ENCODE results near the gene AP3S2. TPM values are rescaled to one million over a fixed set of nuclear protein-coding genes. Genes with fewer than 3 reads are reported as not detected.
A peak's percentile ranks its signal among the peaks of the same experiment; 100 is the strongest.

The AP3S2 gene
- total and polyA plus RNA-seq, 2 of the 4 experiments (the other 2 are of a cell fraction), result 12.6 to 34.1 TPM

DNA sequence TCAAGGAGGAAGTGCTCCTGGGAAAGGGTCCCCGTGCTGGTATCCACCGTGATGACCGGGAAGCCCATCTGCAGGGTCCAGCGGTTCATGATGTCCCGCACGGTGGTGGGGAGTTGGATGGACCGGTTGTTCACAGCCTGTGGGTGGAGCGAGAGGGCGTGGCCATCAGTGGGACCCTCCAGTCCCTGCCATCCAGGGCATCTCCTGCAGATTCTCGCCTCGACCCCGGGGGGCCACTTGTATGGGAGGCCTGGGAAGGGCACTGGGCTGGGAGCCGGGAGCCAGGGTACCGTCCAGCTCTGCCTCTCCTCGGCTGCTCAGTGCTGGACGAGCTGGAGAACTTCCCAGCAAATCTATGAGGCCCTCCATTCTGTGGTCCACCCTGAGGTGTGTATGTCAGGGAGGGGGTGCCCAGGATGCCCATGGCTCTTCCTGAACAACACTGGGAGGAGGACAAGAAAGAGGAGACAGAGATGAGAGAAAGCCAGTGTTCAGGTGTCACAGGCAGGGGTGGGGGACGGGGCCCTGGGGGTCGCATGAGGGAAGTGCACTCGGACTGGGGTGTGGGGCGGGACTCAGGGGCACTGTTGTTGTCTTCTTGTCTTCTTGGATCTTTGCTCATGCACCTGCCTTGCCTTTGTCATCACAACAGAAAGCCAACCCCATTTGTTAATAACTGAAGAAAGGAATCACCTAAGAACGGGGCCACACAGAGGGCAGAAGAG is 92.2 kb downstream of the AP3S2 start:
- Histone ChIP-seq H4K5ac (ENCODE audit: low read depth, low read length) (no peak overlapping the region), H3K56ac (ENCODE audit: extremely low read depth, insufficient read depth, low read length) (no peak overlapping the region), H2BK15ac (ENCODE audit: low read depth, low read length) (no peak overlapping the region), H3K4ac (ENCODE audit: low read depth, low read length) (no peak overlapping the region), H3K27ac (ENCODE audit: insufficient read depth, low read length) (no peak overlapping the region), H2BK120ac (ENCODE audit: low read depth, low read length) (no peak overlapping the region), H2BK5ac (ENCODE audit: low read depth, low read length, poor library complexity, severe bottlenecking) (no peak overlapping the region), H3K79me1 (ENCODE audit: low read depth in 1 of 2, low read length in 2 of 2) (no peaks in the 10 kb centered on the region), H3K27me3 (ENCODE audit: control insufficient read depth, insufficient read depth, low read length) (no peaks in the 10 kb centered on the region), H3K4me2 (ENCODE audit: low read depth, low read length) (no peak overlapping the region), H2AFZ (replicated peaks; ENCODE audit: low read length, poor library complexity) (peak overlapping the region; percentile 23), H3K18ac (ENCODE audit: low read depth, low read length) (no peak overlapping the region), H2AK9ac (replicated peaks; ENCODE audit: low read depth, low read length, poor library complexity) (no peak overlapping the region), H4K91ac (ENCODE audit: insufficient read depth, low read depth, low read length) (no peak overlapping the region), H3K4me3 (ENCODE audit: insufficient read depth, low read depth, low read length) (no peak overlapping the region), H3K4me1 (ENCODE audit: control insufficient read depth, insufficient read depth, low read length) (no peaks in the 10 kb centered on the region), H4K8ac (ENCODE audit: low read depth in 2 of 2, low read length in 2 of 2) (no peak overlapping the region), H3K9ac (ENCODE audit: low read depth, low read length) (no peak overlapping the region), H3K14ac (replicated peaks; ENCODE audit: low read depth, low read length) (no peak overlapping the region), H2BK20ac (ENCODE audit: low read depth, low read length) (no peak overlapping the region), H3K9me1 (ENCODE audit: insufficient read depth, low read length) (no peaks in the 10 kb centered on the region), H3K23ac (ENCODE audit: low read depth, low read length) (no peak overlapping the region), H3K36me3 (ENCODE audit: control insufficient read depth, insufficient read depth, low read length) (peaks cover 71% of the 10 kb centered on the region), H2AK5ac (ENCODE audit: low read depth, low read length) (no peak overlapping the region), H4K20me1 (ENCODE audit: insufficient read depth, low read length) (no peaks in the 10 kb centered on the region), H3K9me3 (ENCODE audit: control insufficient read depth, insufficient read depth, low read length) (peaks cover 3% of the 10 kb centered on the region; the same call in 1 of the 2 replicates)
- no peak for DNase-seq
- ChIA-PET POLR2A (ENCODE audit: unreplicated experiment) (no interaction called here), CTCF (no interaction called here)
- TF ChIP-seq POLR2A (IDR thresholded peaks at IDR 0.05; ENCODE audit: low read depth, low read length) (no peak), RAD21 (IDR thresholded peaks at IDR 0.05; ENCODE audit: low read length) (no peak), MXI1 (IDR thresholded peaks at IDR 0.05; ENCODE audit: borderline replicate concordance, low read depth, low read length) (no peak), MAFK (IDR thresholded peaks at IDR 0.05; ENCODE audit: low read depth, low read length) (no peak), RFX5 (IDR thresholded peaks at IDR 0.05; ENCODE audit: low read depth, low read length) (no peak), RCOR1 (IDR thresholded peaks at IDR 0.05; ENCODE audit: insufficient replicate concordance, low read length) (no peak), CHD1 (IDR thresholded peaks at IDR 0.05; ENCODE audit: low read depth, low read length) (no peak), FOS (IDR thresholded peaks at IDR 0.05; ENCODE audit: low read depth, low read length) (no peak), BHLHE40 (IDR thresholded peaks at IDR 0.05; ENCODE audit: low read depth, low read length) (no peak), CEBPB (IDR thresholded peaks at IDR 0.05; ENCODE audit: low read depth, low read length) (no peak), MAZ (IDR thresholded peaks at IDR 0.05; ENCODE audit: borderline replicate concordance, low read depth, low read length) (no peak), SMC3 (IDR thresholded peaks at IDR 0.05; ENCODE audit: low read depth, low read length) (no peak), NFE2L2 (IDR thresholded peaks at IDR 0.05; ENCODE audit: low read depth, low read length) (no peak)
- TF ChIP-seq, protein P1, sequence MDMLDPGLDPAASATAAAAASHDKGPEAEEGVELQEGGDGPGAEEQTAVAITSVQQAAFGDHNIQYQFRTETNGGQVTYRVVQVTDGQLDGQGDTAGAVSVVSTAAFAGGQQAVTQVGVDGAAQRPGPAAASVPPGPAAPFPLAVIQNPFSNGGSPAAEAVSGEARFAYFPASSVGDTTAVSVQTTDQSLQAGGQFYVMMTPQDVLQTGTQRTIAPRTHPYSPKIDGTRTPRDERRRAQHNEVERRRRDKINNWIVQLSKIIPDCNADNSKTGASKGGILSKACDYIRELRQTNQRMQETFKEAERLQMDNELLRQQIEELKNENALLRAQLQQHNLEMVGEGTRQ (IDR thresholded peaks at IDR 0.05; ENCODE audit: low read depth, low read length), result no peak
- TF ChIP-seq, protein P2, sequence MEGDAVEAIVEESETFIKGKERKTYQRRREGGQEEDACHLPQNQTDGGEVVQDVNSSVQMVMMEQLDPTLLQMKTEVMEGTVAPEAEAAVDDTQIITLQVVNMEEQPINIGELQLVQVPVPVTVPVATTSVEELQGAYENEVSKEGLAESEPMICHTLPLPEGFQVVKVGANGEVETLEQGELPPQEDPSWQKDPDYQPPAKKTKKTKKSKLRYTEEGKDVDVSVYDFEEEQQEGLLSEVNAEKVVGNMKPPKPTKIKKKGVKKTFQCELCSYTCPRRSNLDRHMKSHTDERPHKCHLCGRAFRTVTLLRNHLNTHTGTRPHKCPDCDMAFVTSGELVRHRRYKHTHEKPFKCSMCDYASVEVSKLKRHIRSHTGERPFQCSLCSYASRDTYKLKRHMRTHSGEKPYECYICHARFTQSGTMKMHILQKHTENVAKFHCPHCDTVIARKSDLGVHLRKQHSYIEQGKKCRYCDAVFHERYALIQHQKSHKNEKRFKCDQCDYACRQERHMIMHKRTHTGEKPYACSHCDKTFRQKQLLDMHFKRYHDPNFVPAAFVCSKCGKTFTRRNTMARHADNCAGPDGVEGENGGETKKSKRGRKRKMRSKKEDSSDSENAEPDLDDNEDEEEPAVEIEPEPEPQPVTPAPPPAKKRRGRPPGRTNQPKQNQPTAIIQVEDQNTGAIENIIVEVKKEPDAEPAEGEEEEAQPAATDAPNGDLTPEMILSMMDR (conservative IDR thresholded peaks at IDR 0.05; ENCODE audit: low read depth, low read length), result no peak
- TF ChIP-seq, protein P3, sequence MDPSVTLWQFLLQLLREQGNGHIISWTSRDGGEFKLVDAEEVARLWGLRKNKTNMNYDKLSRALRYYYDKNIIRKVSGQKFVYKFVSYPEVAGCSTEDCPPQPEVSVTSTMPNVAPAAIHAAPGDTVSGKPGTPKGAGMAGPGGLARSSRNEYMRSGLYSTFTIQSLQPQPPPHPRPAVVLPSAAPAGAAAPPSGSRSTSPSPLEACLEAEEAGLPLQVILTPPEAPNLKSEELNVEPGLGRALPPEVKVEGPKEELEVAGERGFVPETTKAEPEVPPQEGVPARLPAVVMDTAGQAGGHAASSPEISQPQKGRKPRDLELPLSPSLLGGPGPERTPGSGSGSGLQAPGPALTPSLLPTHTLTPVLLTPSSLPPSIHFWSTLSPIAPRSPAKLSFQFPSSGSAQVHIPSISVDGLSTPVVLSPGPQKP (IDR thresholded peaks at IDR 0.05; ENCODE audit: borderline replicate concordance, low read depth, low read length), result no peak
- dilution Hi-C loops (cut with HindIII; ENCODE audit: low sequenced_read_pairs, unreplicated experiment), result no loop called here
- no peak for ATAC-seq (ENCODE audit: low read depth)
- in situ Hi-C loops (cut with MboI; ENCODE audit: low sequenced_read_pairs), result no loop called here
- intact Hi-C loops (cut with micrococcal nuclease), result no loop called here
- WGBS, 2 experiments (ENCODE audit: extremely low coverage in 2 of 2, insufficient read length in 1 of 2), result 94% methylated on average over 9 of the region's 21 CpGs; no CpG with 5 or more reads in 1 of the 2 experiments
- no TSS peak for BruUV-seq (replicated peaks)
